Stimulated activated memory B cell treated with anti-CD40 and anti-IgM and Interleukin-4, amounts not matched to agents 10 μg/mL and 1 μg/mL and 100 μg/mL, for 72 hours (primary cell): ENCODE data around the gene EPB41L1.

ENCODE experiments used
- ATAC-seq: fragments of 150-1000 bp; cut with Tn5 transposase; 2 replicates; pipeline ENCODE4 v1.10.0; 2021
- H3K27ac Mint-ChIP-seq: one replicate; pipeline ENCODE4 v1.8.0; 2022; ENCODE audit warnings: mild to moderate bottlenecking, mixed read lengths
- H3K27me3 Mint-ChIP-seq: one replicate; pipeline ENCODE4 v1.8.0; 2022; ENCODE audit warnings: mixed read lengths
- H3K36me3 Mint-ChIP-seq: one replicate; pipeline ENCODE4 v1.8.0; 2022; ENCODE audit warnings: mixed read lengths
- H3K4me1 Mint-ChIP-seq: one replicate; pipeline ENCODE4 v1.8.0; 2022; ENCODE audit warnings: mixed read lengths
- H3K4me3 Mint-ChIP-seq: one replicate; pipeline ENCODE4 v1.8.0; 2022; ENCODE audit warnings: mild to moderate bottlenecking, moderate library complexity, mixed read lengths
- H3K9me3 Mint-ChIP-seq: one replicate; pipeline ENCODE4 v1.8.0; 2022; ENCODE audit warnings: mixed read lengths

The EPB41L1 gene

DNA sequence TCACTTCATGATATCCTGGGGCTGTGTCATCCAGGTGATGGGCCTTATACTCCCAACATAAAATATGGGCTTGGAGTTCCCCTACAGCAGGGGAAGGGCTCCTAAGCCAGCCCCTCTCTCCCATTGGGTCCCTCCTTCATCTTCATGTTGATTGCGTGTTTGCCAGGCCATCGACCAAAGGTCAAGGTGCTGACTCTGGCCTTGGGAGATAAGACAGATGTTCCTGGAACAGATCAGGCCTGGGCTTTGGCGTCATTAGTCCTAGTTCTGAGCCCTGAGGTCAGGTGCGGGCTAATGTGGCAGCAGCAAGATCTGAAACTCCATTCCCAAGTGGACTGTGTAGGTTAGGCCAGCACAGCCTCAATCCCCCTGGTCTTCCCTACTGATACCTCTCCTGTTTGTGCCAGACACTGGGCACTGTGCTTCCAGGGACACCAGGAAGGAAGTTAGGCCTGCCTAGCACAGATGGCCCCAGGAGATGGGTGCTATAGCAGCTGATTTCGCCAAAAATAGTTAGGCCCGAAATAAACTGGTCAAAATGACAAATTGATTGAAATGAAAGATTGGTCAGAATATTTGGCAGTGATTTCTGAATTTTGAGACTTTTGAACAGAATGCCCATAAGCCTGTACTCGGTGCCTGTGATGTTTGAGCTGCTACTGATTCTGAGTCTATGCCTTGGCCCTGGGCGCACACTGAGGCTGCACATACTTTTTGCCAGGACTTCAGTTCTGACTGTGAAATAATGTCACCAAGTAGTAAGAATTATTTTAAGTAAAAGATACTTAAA is 28.8 kb downstream of the EPB41L1 start:
- ATAC-seq: no peak
- Mint-ChIP-seq H3K36me3 (no peaks in the 10 kb centered on the region), H3K27ac (no peak overlapping the region), H3K27me3 (no peaks in the 10 kb centered on the region), H3K4me3 (no peak overlapping the region), H3K4me1 (no peaks in the 10 kb centered on the region), H3K9me3 (no peaks in the 10 kb centered on the region)

DNA sequence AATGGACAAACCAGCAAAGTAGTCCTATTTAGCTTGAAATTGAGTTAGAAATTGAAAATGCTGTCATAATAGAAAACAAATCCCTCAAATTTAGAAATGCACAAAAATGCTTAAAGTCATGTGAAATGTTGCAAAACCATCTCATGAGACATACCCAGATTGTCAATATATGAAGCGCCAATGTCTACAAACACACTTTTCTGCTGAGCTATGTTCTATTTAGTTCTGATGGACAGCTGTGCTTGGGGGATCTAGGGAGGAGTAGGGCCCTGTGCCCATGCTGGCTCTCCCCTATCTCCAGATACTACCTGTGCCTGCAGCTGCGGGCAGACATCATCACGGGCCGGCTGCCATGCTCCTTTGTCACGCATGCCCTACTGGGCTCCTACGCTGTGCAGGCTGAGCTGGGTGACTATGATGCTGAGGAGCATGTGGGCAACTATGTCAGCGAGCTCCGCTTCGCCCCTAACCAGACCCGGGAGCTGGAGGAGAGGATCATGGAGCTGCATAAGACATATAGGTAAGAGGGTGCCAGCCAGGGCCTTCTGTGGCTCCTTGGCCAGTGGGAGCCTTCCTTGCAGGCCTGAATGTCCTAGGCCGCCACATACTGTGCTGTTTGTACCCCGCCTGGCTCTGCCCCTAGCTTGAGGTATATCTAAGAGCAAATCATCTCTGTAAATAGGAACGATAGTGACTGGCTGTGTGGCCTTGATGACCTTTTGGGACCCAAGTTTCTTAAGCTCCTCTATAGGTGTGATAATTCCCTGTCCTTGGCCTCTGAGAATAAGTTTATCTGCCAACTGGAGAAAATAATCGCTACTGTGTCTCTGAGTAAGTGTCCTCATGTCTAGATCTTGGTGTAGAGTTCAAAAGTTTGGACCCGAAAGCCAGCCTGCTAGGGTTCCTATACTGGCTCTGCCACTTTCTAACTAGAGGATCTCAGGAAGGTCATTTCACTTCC is 30.6 kb downstream of the EPB41L1 start:
- no peak for ATAC-seq
- Mint-ChIP-seq H3K27ac (no peak overlapping the region), H3K9me3 (no peaks in the 10 kb centered on the region), H3K27me3 (no peaks in the 10 kb centered on the region), H3K36me3 (no peaks in the 10 kb centered on the region), H3K4me1 (no peaks in the 10 kb centered on the region), H3K4me3 (no peak overlapping the region)

DNA sequence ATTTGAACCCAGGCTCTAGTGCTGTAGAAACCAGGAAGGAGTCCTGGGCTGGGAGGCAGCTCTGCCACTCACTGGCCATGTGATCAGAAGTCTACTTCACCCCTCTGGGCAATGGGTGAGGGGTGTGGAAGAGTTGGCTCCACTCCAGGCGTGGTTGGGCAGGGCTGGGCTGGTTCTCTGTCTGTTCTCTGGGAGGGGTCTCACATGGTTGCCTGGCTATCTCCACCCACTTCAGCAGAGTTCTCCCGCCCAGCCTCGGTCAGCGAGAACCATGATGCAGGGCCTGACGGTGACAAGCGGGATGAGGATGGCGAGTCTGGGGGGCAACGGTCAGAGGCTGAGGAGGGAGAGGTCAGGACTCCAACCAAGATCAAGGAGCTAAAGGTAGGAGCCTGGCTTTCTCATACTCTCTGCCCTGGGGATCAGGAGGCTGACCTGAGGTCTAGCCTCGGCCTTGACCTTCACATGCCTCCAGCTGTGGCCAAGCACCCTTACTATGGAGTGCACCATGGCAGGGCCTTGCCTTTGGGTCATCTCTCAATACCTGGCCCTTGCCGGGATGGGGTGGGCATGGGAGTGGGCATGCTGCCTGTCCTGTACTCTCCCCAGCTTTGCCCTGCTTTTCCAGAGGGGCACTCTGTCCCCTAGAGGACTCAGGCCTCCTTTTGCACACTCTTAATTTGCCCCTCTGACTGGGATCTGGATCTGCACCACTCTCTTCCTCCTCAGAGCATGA is 39.6 kb downstream of the EPB41L1 start:
- H3K9me3 Mint-ChIP-seq: no peaks in the 10 kb centered on the region
- H3K27me3 Mint-ChIP-seq: peaks cover 30% of the 10 kb centered on the region
- ATAC-seq: peak; percentile 9
- no peaks in the 10 kb centered on the region for H3K4me1 Mint-ChIP-seq
- no peaks in the 10 kb centered on the region for H3K36me3 Mint-ChIP-seq
- no peak overlapping the region for H3K27ac Mint-ChIP-seq
- H3K4me3 Mint-ChIP-seq: no peak overlapping the region

DNA sequence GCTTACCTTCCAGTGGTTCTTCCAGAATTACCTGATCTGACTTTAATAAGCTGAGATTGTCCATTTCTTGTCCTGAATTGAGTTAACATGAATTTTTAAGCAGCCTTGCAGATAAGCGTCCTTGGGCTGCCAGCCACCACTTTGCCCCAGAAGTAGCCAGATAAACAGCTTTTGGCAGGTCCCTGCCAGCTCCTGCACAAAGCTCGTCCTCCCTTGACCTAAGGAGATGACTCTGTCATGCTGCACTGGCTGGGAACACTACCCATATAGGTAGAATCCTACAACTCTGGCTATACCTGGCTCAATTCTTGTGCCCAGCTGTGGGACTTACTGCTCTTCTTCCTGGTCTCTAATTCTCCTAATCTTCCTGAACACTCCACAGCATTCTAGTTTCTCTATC is 42.1 kb downstream of the EPB41L1 start:
- no peak for ATAC-seq
- no peaks in the 10 kb centered on the region for H3K9me3 Mint-ChIP-seq
- H3K4me3 Mint-ChIP-seq: no peak overlapping the region
- peaks cover 8% of the 10 kb centered on the region for H3K4me1 Mint-ChIP-seq
- no peak overlapping the region for H3K27ac Mint-ChIP-seq
- no peaks in the 10 kb centered on the region for H3K36me3 Mint-ChIP-seq
- peaks cover 30% of the 10 kb centered on the region for H3K27me3 Mint-ChIP-seq

DNA sequence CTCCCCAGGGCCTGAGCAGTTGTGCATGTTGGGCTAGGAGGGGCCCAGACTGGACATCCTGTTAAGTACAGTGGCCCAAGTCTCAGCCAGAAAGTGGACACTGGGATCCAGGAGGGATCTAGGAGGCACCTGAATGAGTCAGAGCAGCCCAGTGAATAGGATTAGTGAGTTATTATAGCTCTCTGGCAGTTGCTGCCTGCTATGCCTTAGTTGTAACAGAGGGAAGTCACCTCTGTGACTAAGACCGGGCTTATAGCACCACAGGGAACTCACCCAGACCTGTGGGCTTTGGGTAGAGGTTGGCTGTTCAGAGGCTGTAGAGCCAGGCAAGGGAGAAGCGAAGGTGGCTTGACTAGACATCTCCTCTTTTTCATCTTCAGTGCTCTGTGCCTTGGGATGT is 42.7 kb downstream of the EPB41L1 start:
- Mint-ChIP-seq H3K27me3 (peaks cover 30% of the 10 kb centered on the region), H3K36me3 (no peaks in the 10 kb centered on the region), H3K27ac (no peak overlapping the region), H3K4me1 (peaks cover 8% of the 10 kb centered on the region), H3K9me3 (no peaks in the 10 kb centered on the region), H3K4me3 (no peak overlapping the region)
- no peak for ATAC-seq

DNA sequence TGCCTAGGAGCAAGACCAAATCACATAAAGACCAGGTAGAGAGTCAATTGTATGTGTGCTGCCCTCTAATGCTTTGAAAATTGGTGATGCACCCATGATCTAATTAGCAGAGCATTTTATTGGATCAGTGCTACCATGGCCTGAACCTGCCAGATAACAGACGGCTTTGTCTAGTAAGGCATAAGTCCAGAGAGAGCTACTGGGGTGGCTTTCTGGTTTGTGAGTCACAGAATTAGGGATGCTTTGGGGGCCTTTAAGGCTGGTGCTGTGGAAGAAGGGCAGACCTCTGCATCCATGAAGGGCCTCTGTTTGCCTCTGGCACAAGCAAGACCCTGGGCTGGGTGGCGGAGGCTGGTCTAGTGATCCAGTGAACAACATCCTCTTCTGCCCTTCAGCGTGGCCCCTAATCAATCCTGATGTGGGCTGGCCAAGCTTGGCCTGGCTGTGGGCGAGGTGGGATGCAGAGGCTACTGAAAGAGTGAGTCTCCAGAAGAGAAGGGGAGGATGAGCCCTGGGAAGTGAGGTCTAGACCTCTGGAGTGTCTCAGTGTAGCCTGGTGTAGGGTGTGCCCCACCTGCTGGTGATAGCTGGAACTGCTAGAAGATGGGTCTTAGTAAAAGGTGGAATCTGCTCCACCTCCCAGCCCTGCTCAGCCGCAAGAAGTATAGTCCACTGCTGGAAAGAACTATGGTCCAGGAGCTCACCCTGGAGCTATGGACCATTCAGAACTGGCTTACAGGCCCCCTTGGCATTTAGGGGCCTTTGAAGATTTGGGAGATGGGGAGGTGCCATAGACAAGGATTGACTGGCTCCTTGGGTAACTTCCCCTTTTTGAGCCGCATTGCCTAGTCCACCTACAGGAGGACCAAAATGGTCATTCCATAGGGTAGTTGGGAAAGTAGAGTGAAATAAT is 45.1 kb downstream of the EPB41L1 start:
- ATAC-seq: peak; percentile 74
- no peaks in the 10 kb centered on the region for H3K9me3 Mint-ChIP-seq
- H3K4me1 Mint-ChIP-seq: peaks cover 15% of the 10 kb centered on the region
- H3K27ac Mint-ChIP-seq: no peak overlapping the region
- H3K36me3 Mint-ChIP-seq: no peaks in the 10 kb centered on the region
- H3K4me3 Mint-ChIP-seq: no peak overlapping the region
- peaks cover 28% of the 10 kb centered on the region for H3K27me3 Mint-ChIP-seq

DNA sequence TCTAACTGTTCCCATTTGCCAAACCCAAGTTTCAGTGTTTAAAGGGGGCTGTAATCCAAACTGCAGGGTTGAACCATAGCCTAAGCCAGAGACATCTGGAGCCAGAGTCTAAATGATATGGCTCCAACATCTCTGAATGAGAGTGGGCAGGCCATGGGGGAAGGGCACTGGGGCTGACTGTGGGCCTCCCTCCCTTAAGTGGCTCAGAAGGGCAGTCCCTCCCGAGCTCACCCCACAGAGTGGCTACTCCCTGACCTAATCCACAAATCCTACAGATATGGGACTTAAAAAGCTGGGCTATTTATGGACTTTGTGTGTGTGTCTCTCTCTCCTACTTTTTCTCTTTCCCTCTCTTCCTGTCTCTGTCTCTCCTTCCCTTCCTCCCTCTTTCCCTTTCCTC is 45.9 kb downstream of the EPB41L1 start:
- no peak overlapping the region for H3K4me3 Mint-ChIP-seq
- peaks cover 15% of the 10 kb centered on the region for H3K4me1 Mint-ChIP-seq
- peaks cover 21% of the 10 kb centered on the region for H3K27me3 Mint-ChIP-seq
- H3K9me3 Mint-ChIP-seq: no peaks in the 10 kb centered on the region
- H3K36me3 Mint-ChIP-seq: no peaks in the 10 kb centered on the region
- no peak overlapping the region for H3K27ac Mint-ChIP-seq
- no peak for ATAC-seq

DNA sequence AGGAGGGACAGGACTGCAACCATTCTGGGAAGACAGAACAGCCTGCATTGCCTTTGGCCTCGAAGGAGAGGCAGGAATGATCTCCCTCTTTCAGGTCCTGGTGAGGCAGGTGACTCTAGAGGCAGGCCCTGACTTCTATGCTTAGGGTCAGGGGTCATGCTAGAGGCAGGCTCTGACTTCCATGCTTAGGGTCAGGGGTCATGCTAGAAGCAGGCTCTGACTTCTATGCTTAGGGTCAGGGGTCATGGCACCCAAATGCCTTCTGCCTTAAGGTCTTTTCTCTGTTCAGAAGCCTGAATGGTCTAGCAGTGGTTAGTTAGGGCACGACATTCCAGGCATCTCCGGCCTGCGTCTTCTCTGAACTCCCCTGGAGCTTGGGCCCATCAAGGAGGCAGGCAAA is 46.7 kb downstream of the EPB41L1 start:
- Mint-ChIP-seq H3K27ac (no peak overlapping the region), H3K36me3 (no peaks in the 10 kb centered on the region), H3K9me3 (no peaks in the 10 kb centered on the region), H3K4me3 (no peak overlapping the region), H3K4me1 (peaks cover 15% of the 10 kb centered on the region), H3K27me3 (peaks cover 21% of the 10 kb centered on the region)
- no peak for ATAC-seq

DNA sequence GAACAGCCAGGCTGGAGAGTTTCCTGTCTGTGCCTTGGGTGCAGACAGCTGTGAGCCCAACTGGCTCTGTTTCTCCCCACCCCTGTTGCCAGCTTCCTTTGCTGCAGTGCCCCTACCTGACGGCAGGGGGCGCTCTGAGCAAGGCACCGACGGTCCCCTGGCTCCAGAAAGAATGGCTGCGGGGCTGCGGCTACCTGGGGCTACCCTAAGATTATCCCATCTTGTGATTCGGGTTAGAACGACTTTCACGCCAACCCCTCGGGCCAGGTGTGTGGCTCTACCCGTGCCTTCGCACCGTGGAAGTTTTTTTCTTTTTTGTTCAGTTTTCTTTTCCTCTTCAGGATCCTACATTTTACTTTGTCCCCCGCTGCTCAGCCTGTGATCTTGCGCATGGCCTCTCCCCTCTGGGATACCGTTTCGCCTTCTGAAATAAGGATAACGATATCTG is 48.4 kb downstream of the EPB41L1 start:
- no peaks in the 10 kb centered on the region for H3K36me3 Mint-ChIP-seq
- ATAC-seq: peak; percentile 75
- H3K9me3 Mint-ChIP-seq: no peaks in the 10 kb centered on the region
- peaks cover 15% of the 10 kb centered on the region for H3K4me1 Mint-ChIP-seq
- H3K27ac Mint-ChIP-seq: no peak overlapping the region
- peak overlapping the region; percentile 46 for H3K4me3 Mint-ChIP-seq
- peaks cover 19% of the 10 kb centered on the region for H3K27me3 Mint-ChIP-seq

DNA sequence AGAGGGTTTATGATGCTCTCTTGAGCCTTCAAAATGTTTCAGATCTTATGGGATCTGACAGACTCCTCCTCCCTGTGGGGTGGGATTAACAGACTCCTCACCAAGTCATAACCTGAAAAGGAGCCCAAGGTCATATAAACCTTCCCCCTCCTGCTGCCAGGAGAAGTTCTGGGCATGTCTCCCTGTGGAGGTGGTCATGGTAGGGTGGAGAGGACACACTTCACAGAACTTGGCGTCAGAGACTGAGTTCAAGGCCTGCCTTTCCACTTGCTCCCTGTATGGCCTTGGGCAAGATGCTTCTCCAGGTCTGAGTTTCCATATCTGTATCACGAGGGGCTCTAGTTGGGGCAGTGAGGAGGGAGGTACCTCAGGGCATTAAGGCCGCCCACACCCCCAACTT is 49.3 kb downstream of the EPB41L1 start:
- Mint-ChIP-seq H3K4me3 (no peak overlapping the region), H3K4me1 (peaks cover 15% of the 10 kb centered on the region), H3K9me3 (no peaks in the 10 kb centered on the region), H3K36me3 (no peaks in the 10 kb centered on the region), H3K27ac (no peak overlapping the region), H3K27me3 (peaks cover 29% of the 10 kb centered on the region)
- ATAC-seq: no peak

DNA sequence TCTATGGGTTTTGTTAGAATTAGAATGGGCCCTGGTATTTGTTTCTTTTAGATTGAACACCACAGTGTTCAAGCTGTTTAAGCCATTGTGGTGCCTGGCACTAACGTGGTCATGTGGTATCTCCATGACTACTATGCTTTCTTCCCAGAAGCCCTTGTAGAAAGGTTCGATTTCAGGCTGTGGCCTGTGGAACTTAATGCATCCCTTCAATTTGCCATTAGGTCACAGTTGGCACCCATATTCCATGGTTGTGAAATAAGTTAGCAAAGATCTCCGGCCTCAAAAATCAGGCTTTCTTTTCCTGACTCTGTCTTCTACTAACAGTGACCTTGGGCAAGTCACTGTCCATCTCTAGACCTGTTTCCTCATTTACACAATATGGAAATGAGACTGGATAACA is 50.5 kb downstream of the EPB41L1 start:
- ATAC-seq: no peak
- Mint-ChIP-seq H3K4me3 (no peak overlapping the region), H3K36me3 (no peaks in the 10 kb centered on the region), H3K9me3 (no peaks in the 10 kb centered on the region), H3K4me1 (peaks cover 8% of the 10 kb centered on the region), H3K27ac (no peak overlapping the region), H3K27me3 (peaks cover 40% of the 10 kb centered on the region)

DNA sequence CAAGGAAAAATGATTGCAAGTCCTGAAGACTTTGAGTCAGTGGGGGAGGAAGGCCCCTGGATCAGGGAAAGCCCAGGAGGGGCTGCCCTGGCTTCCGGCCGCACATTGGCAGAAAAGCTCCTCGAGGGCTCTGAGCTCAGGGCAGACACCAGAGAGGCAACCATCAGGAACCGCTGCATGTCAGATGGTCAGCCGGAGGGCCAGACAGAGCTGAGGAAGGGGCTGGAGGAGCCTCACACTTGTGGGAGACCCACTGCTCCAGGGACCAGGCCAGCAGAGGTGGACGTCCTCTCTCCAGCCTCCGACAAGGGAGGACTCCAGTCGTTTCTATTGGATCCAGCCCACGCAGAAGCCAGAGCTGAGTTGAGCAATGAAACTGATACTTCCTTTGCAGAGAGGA is 51.5 kb downstream of the EPB41L1 start:
- Mint-ChIP-seq H3K4me1 (peaks cover 7% of the 10 kb centered on the region), H3K27me3 (peaks cover 41% of the 10 kb centered on the region), H3K4me3 (no peak overlapping the region), H3K27ac (no peak overlapping the region), H3K9me3 (no peaks in the 10 kb centered on the region), H3K36me3 (no peaks in the 10 kb centered on the region)
- no peak for ATAC-seq

DNA sequence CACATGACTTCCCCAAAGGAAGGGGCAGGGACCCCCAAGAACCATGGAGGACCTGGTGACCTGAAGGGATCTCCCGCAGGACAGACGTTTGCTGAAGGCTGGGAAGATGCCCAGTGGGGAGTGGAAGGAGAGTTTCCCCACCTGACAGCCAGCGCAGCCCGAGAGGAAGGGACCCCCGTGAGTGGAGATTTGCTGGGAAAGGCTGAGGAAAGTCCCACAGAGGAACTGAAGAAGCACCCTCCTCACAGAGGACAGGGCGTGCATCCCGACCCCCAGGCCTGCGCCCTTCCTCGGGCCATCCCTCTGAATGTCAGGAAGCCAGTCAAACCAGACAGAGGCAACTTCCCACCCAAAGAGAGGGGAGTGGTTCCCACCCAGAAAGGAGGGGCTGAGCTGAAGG is 52.1 kb downstream of the EPB41L1 start:
- ATAC-seq: no peak
- Mint-ChIP-seq H3K27me3 (peaks cover 47% of the 10 kb centered on the region), H3K4me1 (peaks cover 7% of the 10 kb centered on the region), H3K36me3 (no peaks in the 10 kb centered on the region), H3K9me3 (no peaks in the 10 kb centered on the region), H3K4me3 (no peak overlapping the region), H3K27ac (no peak overlapping the region)

DNA sequence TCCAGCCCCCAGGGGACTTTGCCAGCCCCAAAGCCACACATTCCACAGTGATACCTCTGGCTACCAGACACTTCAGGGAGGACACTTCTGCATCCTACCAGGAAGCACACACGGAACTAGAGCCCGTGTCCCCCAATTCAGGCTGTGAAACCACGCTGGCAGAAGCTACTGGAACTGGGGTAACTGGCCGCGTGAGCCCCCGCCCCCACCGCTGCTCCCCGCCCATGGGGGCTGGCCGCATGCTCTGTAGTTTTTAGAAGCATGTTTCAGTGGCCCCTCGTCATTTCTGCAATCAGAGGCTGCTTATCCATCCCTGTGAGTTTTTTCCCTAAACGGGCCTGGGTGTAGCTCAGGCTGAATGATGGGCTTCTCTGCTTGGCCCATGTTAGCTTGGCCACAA is 53.1 kb downstream of the EPB41L1 start:
- no peak overlapping the region for H3K4me3 Mint-ChIP-seq
- H3K27me3 Mint-ChIP-seq: peaks cover 48% of the 10 kb centered on the region
- no peaks in the 10 kb centered on the region for H3K9me3 Mint-ChIP-seq
- H3K36me3 Mint-ChIP-seq: no peaks in the 10 kb centered on the region
- H3K4me1 Mint-ChIP-seq: peaks cover 7% of the 10 kb centered on the region
- no peak for ATAC-seq
- no peak overlapping the region for H3K27ac Mint-ChIP-seq
